OCI-LY3 (cell line): ENCODE results near the gene CAPZB.

Experiments used
- EZH2phosphoT487 ChIP-seq: fragments of 200-600 bp; shearing (Covaris generic); IDR thresholded peaks from 2 replicates; pipeline ENCODE4 v1.6.1; 2018; ENCODE audit warnings: antibody characterized with exemption, mixed run types, low read depth
- TF ChIP-seq, protein P1 (sequence below): fragments of 200-600, 300-600 bp; sonication (generic); IDR thresholded peaks from 2 replicates; pipeline ENCODE4 v1.5.1; 2014; ENCODE audit warnings: antibody characterized with exemption, low read length, low read depth

GRCh38 chr1:19466112-19466561 is 19.2 kb downstream of the CAPZB start:
- TF ChIP-seq, protein P1, sequence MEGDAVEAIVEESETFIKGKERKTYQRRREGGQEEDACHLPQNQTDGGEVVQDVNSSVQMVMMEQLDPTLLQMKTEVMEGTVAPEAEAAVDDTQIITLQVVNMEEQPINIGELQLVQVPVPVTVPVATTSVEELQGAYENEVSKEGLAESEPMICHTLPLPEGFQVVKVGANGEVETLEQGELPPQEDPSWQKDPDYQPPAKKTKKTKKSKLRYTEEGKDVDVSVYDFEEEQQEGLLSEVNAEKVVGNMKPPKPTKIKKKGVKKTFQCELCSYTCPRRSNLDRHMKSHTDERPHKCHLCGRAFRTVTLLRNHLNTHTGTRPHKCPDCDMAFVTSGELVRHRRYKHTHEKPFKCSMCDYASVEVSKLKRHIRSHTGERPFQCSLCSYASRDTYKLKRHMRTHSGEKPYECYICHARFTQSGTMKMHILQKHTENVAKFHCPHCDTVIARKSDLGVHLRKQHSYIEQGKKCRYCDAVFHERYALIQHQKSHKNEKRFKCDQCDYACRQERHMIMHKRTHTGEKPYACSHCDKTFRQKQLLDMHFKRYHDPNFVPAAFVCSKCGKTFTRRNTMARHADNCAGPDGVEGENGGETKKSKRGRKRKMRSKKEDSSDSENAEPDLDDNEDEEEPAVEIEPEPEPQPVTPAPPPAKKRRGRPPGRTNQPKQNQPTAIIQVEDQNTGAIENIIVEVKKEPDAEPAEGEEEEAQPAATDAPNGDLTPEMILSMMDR = no peak
- TF ChIP-seq EZH2phosphoT487 = no peak
